Activated naive CD8-positive, alpha-beta T cell treated with anti-CD3 and anti-CD28 coated beads, Interleukin-2, amount 50 U/mL, for 24 hours (primary cell): Measurements from ENCODE around the gene STX5.
"Not testable (repeated sequence)": the region's sequence is repeated elsewhere in the genome, so short reads cannot be mapped to it uniquely, and the experiment has no call there.

ENCODE experiments used
- ATAC-seq: fragments of 150-1000 bp; cut with Tn5 transposase; one replicate; pipeline ENCODE4 v1.10.0; 2021
- DNase-seq: peaks from one replicate; pipeline ENCODE4 v3.0.0; 2021
- H3K27ac Mint-ChIP-seq: one replicate; pipeline ENCODE4 v1.8.0; 2021; ENCODE audit warnings: mild to moderate bottlenecking, mixed read lengths
- H3K27me3 Mint-ChIP-seq: one replicate; pipeline ENCODE4 v1.8.0; 2021; ENCODE audit warnings: mixed read lengths
- H3K36me3 Mint-ChIP-seq: one replicate; pipeline ENCODE4 v1.8.0; 2021; ENCODE audit warnings: low read depth, mixed read lengths
- H3K4me1 Mint-ChIP-seq: one replicate; pipeline ENCODE4 v1.8.0; 2021; ENCODE audit warnings: mixed read lengths
- H3K4me3 Mint-ChIP-seq: one replicate; pipeline ENCODE4 v1.8.0; 2021; ENCODE audit warnings: mild to moderate bottlenecking, moderate library complexity, mixed read lengths
- H3K9me3 Mint-ChIP-seq: one replicate; pipeline ENCODE4 v1.8.0; 2021; ENCODE audit warnings: mixed read lengths

Gene STX5

DNA sequence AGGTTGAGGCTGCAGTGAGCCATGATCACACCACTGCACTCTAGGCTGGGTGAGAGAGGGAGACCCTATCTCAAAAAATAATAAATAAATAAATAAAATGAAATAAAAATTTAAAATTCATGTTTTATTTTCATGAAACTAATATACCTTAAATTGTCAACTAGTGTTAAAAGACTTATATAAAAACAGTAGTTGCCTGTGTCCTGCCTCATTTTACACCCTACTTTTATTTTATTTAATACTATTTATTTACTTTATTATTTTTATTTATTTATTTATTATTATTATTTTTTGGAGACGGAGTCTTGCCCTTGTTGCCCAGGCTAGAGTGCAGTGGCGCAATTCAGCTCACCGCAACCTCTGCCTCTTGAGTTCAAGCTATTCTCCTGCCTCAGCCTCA is 12.3 kb upstream of the STX5 start:
- peaks cover 21% of the 10 kb centered on the region for H3K4me1 Mint-ChIP-seq
- no peak for ATAC-seq
- no peak overlapping the region for H3K4me3 Mint-ChIP-seq
- H3K9me3 Mint-ChIP-seq: no peaks in the 10 kb centered on the region
- H3K36me3 Mint-ChIP-seq: peaks cover 3% of the 10 kb centered on the region
- H3K27me3 Mint-ChIP-seq: no peaks in the 10 kb centered on the region
- DNase-seq: no peak
- no peak overlapping the region for H3K27ac Mint-ChIP-seq

DNA sequence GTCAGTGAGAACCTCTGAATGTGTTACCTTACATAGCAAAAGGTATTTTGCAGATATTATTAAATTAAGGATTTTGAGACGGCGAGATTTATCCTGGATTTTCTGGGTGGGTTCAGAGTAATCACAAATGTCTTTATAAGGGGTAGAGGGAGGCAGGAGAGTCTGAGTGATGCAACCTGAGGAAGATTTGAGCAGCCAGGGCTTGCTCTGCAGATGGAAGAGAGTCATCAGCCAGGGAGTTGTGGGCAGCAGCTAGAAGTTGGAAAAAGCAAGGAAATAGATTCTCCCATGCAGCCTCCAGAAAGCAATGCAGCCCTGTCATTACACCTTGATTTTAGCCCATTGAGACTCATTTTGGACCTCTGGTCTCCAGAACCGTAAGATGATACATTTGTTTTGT is 11.6 kb upstream of the STX5 start:
- Mint-ChIP-seq H3K27me3 (no peaks in the 10 kb centered on the region), H3K36me3 (peaks cover 7% of the 10 kb centered on the region), H3K4me1 (peaks cover 25% of the 10 kb centered on the region), H3K4me3 (no peak overlapping the region), H3K27ac (peak overlapping the region; percentile 55), H3K9me3 (no peaks in the 10 kb centered on the region)
- no peak for ATAC-seq
- DNase-seq: no peak

DNA sequence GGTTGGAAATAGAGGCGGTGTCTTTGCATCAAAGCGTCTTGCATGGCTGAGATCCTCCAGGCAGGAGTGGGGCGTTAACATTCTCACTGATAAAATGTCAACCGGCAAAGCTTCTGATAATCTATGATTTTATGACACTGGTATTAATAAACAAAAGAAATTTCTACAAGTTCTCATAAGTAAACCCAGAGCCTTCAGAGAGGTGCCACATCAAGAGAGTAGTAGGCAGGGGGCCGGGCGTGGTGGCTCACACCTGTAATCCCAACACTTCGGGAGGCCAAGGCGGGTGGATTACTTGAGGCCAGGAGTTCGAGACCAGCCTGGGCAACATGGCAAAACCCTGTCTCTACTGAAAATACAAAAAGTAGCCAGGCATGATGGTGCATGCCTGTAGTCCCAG is 11.0 kb upstream of the STX5 start:
- not testable (repeated sequence) for ATAC-seq, DNase-seq, H3K27ac Mint-ChIP-seq, H3K9me3 Mint-ChIP-seq, H3K27me3 Mint-ChIP-seq, H3K36me3 Mint-ChIP-seq, H3K4me3 Mint-ChIP-seq
- peaks cover 25% of the 10 kb centered on the region for H3K4me1 Mint-ChIP-seq

- no peaks in the 10 kb centered on the region for H3K27me3 Mint-ChIP-seq
- DNase-seq: peak; percentile 67
- H3K4me1 Mint-ChIP-seq: peaks cover 30% of the 10 kb centered on the region
- H3K36me3 Mint-ChIP-seq: peaks cover 13% of the 10 kb centered on the region
- no peak overlapping the region for H3K4me3 Mint-ChIP-seq
- no peak for ATAC-seq
- H3K9me3 Mint-ChIP-seq: no peaks in the 10 kb centered on the region
- no peak overlapping the region for H3K27ac Mint-ChIP-seq
These were observed 10.4 kb upstream of the STX5 start for GRCh38 chr11:62842171-62842741.

GRCh38 chr11:62841361-62842170 is 9.7 kb upstream of the STX5 start:
- H3K36me3 Mint-ChIP-seq: peaks cover 16% of the 10 kb centered on the region

GRCh38 chr11:62840721-62841360 is 9.0 kb upstream of the STX5 start:
- ATAC-seq: peak; percentile 12
- Mint-ChIP-seq H3K36me3 (peaks cover 20% of the 10 kb centered on the region), H3K4me1 (peaks cover 38% of the 10 kb centered on the region)
- H3K4me3 Mint-ChIP-seq, H3K27ac Mint-ChIP-seq, H3K27me3 Mint-ChIP-seq, H3K9me3 Mint-ChIP-seq: not testable (repeated sequence)
- peak; percentile 84 for DNase-seq

More at GRCh38 chr11:62841361-62842170, 9.7 kb upstream of the STX5 start:
- Mint-ChIP-seq H3K27me3 (no peaks in the 10 kb centered on the region), H3K4me1 (peaks cover 35% of the 10 kb centered on the region), H3K27ac (no peak overlapping the region), H3K4me3 (no peak overlapping the region), H3K9me3 (no peaks in the 10 kb centered on the region)
- DNase-seq (peak; percentile 78), ATAC-seq (peak; percentile 84)

- peak; percentile 92 for DNase-seq
- Mint-ChIP-seq H3K4me1 (peaks cover 46% of the 10 kb centered on the region), H3K4me3 (no peak within 1 kb of the TSS), H3K27me3 (no peaks in the 10 kb centered on the region), H3K36me3 (peaks cover 32% of the 10 kb centered on the region), H3K9me3 (no peaks in the 10 kb centered on the region), H3K27ac (no peak within 1 kb of the TSS)
- peak; percentile 48 for ATAC-seq
These were observed 7.4 kb upstream of the STX5 start, which contains the start of gene WDR74 for GRCh38 chr11:62839050-62839945. TSS of gene WDR74 (minus strand) at chr11:62839590. CDS start at chr11:62839570, 20 bp downstream.

GRCh38 chr11:62835336-62835735 is 3.5 kb upstream of the STX5 start:
- DNase-seq (no peak), ATAC-seq (no peak)
- peaks cover 65% of the 10 kb centered on the region for H3K4me1 Mint-ChIP-seq
- H3K9me3 Mint-ChIP-seq: no peaks in the 10 kb centered on the region
- H3K4me3 Mint-ChIP-seq: no peak overlapping the region
- peaks cover 44% of the 10 kb centered on the region for H3K36me3 Mint-ChIP-seq
- H3K27me3 Mint-ChIP-seq: no peaks in the 10 kb centered on the region
- H3K27ac Mint-ChIP-seq: peak overlapping the region; percentile 71

DNA sequence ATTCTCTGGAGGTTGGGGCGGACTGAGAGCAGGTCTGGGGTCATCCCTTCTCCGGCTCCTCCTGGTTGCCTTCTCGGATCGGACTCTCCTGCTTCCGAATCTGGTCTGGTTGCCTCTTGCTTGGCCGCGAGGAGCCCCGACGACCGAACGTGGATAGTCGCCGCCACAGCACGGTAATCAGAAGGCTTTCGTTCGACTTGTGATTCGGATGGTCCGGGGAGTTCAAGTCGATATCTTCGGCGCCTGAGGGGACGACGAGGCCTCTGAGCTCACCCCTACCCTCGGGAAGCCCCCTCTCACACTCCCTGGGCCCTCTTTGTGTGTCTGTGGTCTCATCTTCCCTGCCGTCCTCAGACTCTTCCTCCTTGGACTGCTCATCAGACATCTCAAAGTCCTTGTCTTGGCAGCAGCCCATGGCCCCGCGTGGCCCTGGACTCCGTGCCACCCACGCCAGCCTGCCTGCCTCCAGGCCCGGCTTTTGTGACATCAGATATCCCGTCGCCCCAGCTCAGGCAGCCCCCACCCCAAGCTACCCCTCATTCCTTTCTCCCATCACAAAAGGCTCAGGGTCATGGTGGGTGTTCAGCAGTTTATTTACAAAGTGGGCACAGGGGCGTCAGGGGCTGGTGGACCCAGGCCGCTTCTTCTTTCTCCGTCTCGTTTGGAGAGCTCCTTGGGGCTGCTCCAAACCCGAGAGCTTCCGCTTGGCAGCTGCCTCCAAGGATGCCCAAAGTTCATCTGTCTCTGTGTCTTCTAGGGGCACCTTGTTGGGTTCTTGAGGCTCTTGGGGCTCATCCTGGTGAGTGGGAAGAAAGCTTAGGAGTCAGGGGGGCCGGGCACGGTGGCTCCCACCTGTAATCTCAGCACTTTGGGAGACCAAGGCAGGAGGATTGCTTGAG is 734 bp upstream of the STX5 start, which contains the start of gene TEX54:
Gene TEX54 (minus strand): TSS at position 506 of the 899 bp plus-strand sequence.
- peaks cover 40% of the 10 kb centered on the region for H3K36me3 Mint-ChIP-seq
- peak; percentile 0 for ATAC-seq

GRCh38 chr11:62830904-62831519 is 839 bp downstream of the STX5 start:
- no peaks in the 10 kb centered on the region for H3K9me3 Mint-ChIP-seq
- H3K27ac Mint-ChIP-seq: peak overlapping the region; percentile 99
- DNase-seq (no peak), ATAC-seq (no peak)
- peaks cover 44% of the 10 kb centered on the region for H3K4me1 Mint-ChIP-seq
- H3K27me3 Mint-ChIP-seq: no peaks in the 10 kb centered on the region
- H3K4me3 Mint-ChIP-seq: peak overlapping the region; percentile 98
- H3K36me3 Mint-ChIP-seq: peaks cover 36% of the 10 kb centered on the region

More for the DNA sequence above, 734 bp upstream of the STX5 start, which contains the start of gene TEX54:
- no peaks in the 10 kb centered on the region for H3K27me3 Mint-ChIP-seq
- H3K4me3 Mint-ChIP-seq: peak within 1 kb of the TSS; percentile 98
- no peak for DNase-seq
- no peaks in the 10 kb centered on the region for H3K9me3 Mint-ChIP-seq
- H3K4me1 Mint-ChIP-seq: peaks cover 54% of the 10 kb centered on the region
- H3K27ac Mint-ChIP-seq: peak within 1 kb of the TSS; percentile 99

- H3K27ac Mint-ChIP-seq, ATAC-seq, DNase-seq, H3K4me3 Mint-ChIP-seq, H3K9me3 Mint-ChIP-seq, H3K27me3 Mint-ChIP-seq: not testable (repeated sequence)
- H3K4me1 Mint-ChIP-seq: peaks cover 28% of the 10 kb centered on the region
- peaks cover 29% of the 10 kb centered on the region for H3K36me3 Mint-ChIP-seq
These were observed 3.7 kb downstream of the STX5 start for GRCh38 chr11:62828130-62828529.

- ATAC-seq (no peak), DNase-seq (no peak)
- Mint-ChIP-seq H3K4me1 (no peaks in the 10 kb centered on the region), H3K9me3 (no peaks in the 10 kb centered on the region), H3K27ac (no peak overlapping the region), H3K4me3 (no peak overlapping the region), H3K27me3 (no peaks in the 10 kb centered on the region), H3K36me3 (peaks cover 33% of the 10 kb centered on the region)
These were observed 8.2 kb downstream of the STX5 start for GRCh38 chr11:62823677-62824076.

DNA sequence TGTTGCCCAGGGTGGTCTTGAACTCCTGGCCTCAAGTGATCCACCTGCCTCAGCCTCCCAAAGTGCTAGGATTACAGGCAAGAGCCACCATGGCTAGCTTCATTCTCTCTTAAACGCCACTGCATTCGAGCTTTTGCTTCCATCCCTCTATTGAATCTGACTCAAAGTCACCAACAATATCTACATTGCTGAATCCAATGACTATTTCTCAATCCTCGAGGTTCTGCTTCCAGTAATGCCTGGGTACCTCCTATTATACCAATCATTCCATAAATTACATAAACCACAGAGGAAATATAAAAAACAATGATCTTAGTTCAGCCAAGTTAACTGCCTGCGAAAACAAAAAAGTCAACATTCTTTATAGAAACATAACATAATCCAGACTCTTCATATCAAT is 14.7 kb downstream of the STX5 start:
- H3K4me1 Mint-ChIP-seq: no peaks in the 10 kb centered on the region
- no peaks in the 10 kb centered on the region for H3K9me3 Mint-ChIP-seq
- no peak overlapping the region for H3K27ac Mint-ChIP-seq
- no peak overlapping the region for H3K4me3 Mint-ChIP-seq
- H3K36me3 Mint-ChIP-seq: peaks cover 11% of the 10 kb centered on the region
- ATAC-seq (no peak), DNase-seq (no peak)
- no peaks in the 10 kb centered on the region for H3K27me3 Mint-ChIP-seq
